Kidney (tissue), 14 donors: ENCODE measurements around the gene TF. TPM values are rescaled to one million over a fixed set of nuclear protein-coding genes. Genes with fewer than 3 reads are reported as not detected.

ENCODE experiments used
- DNase-seq, 5 donors: peaks; one replicate each; pipeline ENCODE4 v3.0.0-alpha.2; 2013 to 2020
- FAIRE-seq: peaks from 2 replicates; lab custom pipeline; 2012; peaks lifted over from hg19 to GRCh38; lab: Jason Lieb, UNC
- H3K27ac ChIP-seq, 2 donors: one replicate each; pipeline ENCODE4 v1.7.0; 2013; ENCODE audit warnings: low read depth in 2 of 2, low read length in 2 of 2, inconsistent platforms in 1 of 2
- H3K27me3 ChIP-seq: one replicate; pipeline ENCODE4 v1.7.1; 2013; ENCODE audit warnings: low read length, inconsistent platforms; ENCODE audit not compliant: control insufficient read depth, insufficient read depth
- H3K36me3 ChIP-seq, 3 donors: one replicate each; pipeline versions ENCODE4 v1.7.0 to v1.7.1; 2013; ENCODE audit warnings: low read length in 3 of 3, control low read depth in 1 of 3, inconsistent platforms in 1 of 3; ENCODE audit not compliant: insufficient read depth in 3 of 3, control insufficient read depth in 2 of 3
- H3K4me1 ChIP-seq, 3 donors: one replicate each; pipeline versions ENCODE4 v1.7.0 to v1.7.1; 2013; ENCODE audit warnings: low read length in 3 of 3, inconsistent platforms in 1 of 3, low read depth in 1 of 3; ENCODE audit not compliant: control insufficient read depth in 2 of 3, insufficient read depth in 2 of 3
- H3K4me3 ChIP-seq, 3 donors: one replicate each; pipeline versions ENCODE4 v1.7.0 to v1.8.1; 2013; ENCODE audit warnings: low read length in 3 of 3, control low read depth in 1 of 3, inconsistent platforms in 1 of 3
- H3K9ac ChIP-seq, 3 donors: one replicate each; pipeline versions ENCODE4 v1.7.0 to v1.7.1; 2013; ENCODE audit warnings: low read length in 3 of 3, control low read depth in 1 of 3, inconsistent platforms in 1 of 3
- H3K9me3 ChIP-seq, 3 donors: one replicate each; pipeline versions ENCODE4 v1.7.0 to v1.7.1; 2013; ENCODE audit warnings: low read length in 3 of 3, control low read depth in 1 of 3, inconsistent platforms in 1 of 3; ENCODE audit not compliant: control insufficient read depth in 2 of 3, insufficient read depth in 1 of 3
- intact Hi-C: fragments of 100-400 bp; cut with DNase I; formaldehyde crosslinking; loops from one replicate; pipeline ENCODE4 v1.11.1; 2022
- polyA plus RNA-seq: library from polyadenylated mRNA; stranded (reverse); fragments of 350-450 nt; fragmentation: Illumina TruSeq; extraction: RNeasy Lipid Tissue Mini Kit (QIAGEN cat#74804); gene quantifications from one replicate; pipeline ENCODE4 v1.2.3, GENCODE V29; 2014; ENCODE audit warnings: low read depth, low replicate concordance; ENCODE audit not compliant: insufficient read depth
- total RNA-seq: library from RNA; stranded (reverse); fragmentation: NEBNext Ultra II Directional; extraction: Animal tissue kit (Norgen Biotek cat#: 25700); gene quantifications from one replicate; pipeline ENCODE4 v1.2.1, GENCODE V29; 2021
- TF ChIP-seq, protein P1 (sequence below): IDR thresholded peaks from 3 replicates; pipeline ENCODE4 v1.5.1; 2012; ENCODE audit warnings: mild to moderate bottlenecking, moderate library complexity, borderline replicate concordance; ENCODE audit not compliant: insufficient read depth; ENCODE audit errors: extremely low read depth
- donor health status: control.
- donor health status: control.
- donor health status: control.
- donor health status: control.
- donor health status: control.
- donor health status: DM: yes; HTN: yes; CAD: no.
- donor health status: Normal renal cell carcinoma (clear cell type).

TF gene
- total and polyA plus RNA-seq, 2 donors from 2014 or later: 0.88 to 1.4 TPM

DNA sequence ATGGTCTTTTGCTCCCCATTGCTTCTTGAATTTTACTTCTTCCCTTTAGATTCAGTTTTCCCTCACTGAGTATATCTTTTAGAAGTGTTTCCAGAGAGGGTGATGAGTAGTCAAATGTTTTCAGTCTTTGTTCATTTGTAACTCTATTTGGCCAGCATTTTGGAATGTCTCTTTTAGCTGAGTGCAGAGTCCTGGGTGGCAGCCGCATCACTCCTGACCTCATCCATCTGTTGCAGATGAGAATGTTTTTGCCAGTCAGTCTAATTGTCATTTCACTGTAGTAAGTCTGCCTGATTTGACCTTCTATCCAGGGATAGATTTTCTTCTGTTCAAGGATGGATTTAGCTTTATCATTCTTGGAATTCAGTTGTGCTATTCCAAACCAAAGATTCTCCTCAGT lies 66.7 kb downstream of the TF start:
- FAIRE-seq (no peak), DNase-seq (no peak)
- intact Hi-C loops: no loop called here
- no peak overlapping the region for H3K9ac ChIP-seq
- H3K9me3 ChIP-seq: no peaks in the 10 kb centered on the region
- peaks cover 4 to 22% (median 8%) of the 10 kb centered on the region in 3 donors for H3K36me3 ChIP-seq
- no peak overlapping the region for H3K4me3 ChIP-seq
- no peaks in the 10 kb centered on the region for H3K4me1 ChIP-seq
- no peak overlapping the region for H3K27ac ChIP-seq
- H3K27me3 ChIP-seq: no peaks in the 10 kb centered on the region
- TF ChIP-seq, protein P1, sequence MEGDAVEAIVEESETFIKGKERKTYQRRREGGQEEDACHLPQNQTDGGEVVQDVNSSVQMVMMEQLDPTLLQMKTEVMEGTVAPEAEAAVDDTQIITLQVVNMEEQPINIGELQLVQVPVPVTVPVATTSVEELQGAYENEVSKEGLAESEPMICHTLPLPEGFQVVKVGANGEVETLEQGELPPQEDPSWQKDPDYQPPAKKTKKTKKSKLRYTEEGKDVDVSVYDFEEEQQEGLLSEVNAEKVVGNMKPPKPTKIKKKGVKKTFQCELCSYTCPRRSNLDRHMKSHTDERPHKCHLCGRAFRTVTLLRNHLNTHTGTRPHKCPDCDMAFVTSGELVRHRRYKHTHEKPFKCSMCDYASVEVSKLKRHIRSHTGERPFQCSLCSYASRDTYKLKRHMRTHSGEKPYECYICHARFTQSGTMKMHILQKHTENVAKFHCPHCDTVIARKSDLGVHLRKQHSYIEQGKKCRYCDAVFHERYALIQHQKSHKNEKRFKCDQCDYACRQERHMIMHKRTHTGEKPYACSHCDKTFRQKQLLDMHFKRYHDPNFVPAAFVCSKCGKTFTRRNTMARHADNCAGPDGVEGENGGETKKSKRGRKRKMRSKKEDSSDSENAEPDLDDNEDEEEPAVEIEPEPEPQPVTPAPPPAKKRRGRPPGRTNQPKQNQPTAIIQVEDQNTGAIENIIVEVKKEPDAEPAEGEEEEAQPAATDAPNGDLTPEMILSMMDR: no peak

DNA sequence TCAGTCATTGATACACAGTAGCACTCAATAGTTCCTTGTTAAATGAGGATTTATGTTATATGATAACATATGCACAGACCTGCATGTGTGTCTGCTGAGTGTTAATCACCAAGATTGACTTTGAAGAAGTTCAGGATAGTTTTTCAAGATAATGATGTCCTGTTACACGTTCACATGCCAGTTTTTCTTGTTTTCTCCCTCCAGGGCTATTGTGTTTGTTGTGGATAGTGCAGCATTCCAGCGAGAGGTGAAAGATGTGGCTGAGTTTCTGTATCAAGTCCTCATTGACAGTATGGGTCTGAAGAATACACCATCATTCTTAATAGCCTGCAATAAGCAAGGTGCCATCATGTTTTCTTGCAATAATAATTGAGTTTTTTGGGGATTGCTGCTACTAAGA lies 69.2 kb downstream of the TF start:
- DNase-seq: no peak
- H3K9ac ChIP-seq: no peak overlapping the region
- H3K27me3 ChIP-seq: no peaks in the 10 kb centered on the region
- no peaks in the 10 kb centered on the region for H3K4me1 ChIP-seq
- FAIRE-seq: no peak
- no peak overlapping the region for H3K27ac ChIP-seq
- no peak overlapping the region for H3K4me3 ChIP-seq
- no peaks in the 10 kb centered on the region for H3K9me3 ChIP-seq
- intact Hi-C loops: no loop called here
- TF ChIP-seq, protein P1: no peak
- peaks cover 4 to 32% (median 13%) of the 10 kb centered on the region in 3 donors for H3K36me3 ChIP-seq

DNA sequence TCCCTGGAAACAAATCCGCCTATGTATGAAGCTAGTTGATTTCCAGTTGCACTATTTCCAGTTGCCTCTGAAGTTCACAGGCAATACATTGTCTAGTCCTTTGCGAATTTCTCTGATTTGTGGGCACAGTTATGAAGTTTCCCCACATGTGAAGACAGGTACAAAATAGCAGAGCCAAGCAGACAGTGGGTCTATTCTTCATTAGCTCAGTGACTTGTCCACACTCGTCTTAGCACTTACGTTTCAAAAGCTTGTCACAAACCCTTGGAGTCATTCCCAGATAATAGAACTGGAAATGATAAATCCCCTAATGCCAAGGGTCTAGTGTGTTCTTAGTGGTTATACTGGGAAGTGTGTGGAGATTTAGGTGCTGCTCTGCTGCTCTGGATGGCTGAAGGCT lies 73.9 kb downstream of the TF start:
- intact Hi-C loops: loop anchor here (5.0 kb wide), 1 partner anchor 112 kb away; no protein-coding TSS in a partner anchor

More for the DNA sequence above, 73.9 kb downstream of the TF start:
- Histone ChIP-seq H3K4me1 (peaks cover 0 to 6% (median 0%) of the 10 kb centered on the region in 3 donors), H3K27me3 (no peaks in the 10 kb centered on the region), H3K9ac (no peak overlapping the region), H3K27ac (no peak overlapping the region), H3K9me3 (no peaks in the 10 kb centered on the region), H3K4me3 (no peak overlapping the region), H3K36me3 (peaks cover 0 to 37% (median 17%) of the 10 kb centered on the region in 3 donors)
- FAIRE-seq: no peak
- TF ChIP-seq, protein P1: no peak
- no peak for DNase-seq
